ENCODE measurements around the gene ATP4A. TPM values are rescaled to one million over a fixed set of nuclear protein-coding genes. Genes with fewer than 3 reads are reported as not detected.

ATP4A gene
- total RNA-seq, 2 experiments from 2014 or later: not detected

DNA sequence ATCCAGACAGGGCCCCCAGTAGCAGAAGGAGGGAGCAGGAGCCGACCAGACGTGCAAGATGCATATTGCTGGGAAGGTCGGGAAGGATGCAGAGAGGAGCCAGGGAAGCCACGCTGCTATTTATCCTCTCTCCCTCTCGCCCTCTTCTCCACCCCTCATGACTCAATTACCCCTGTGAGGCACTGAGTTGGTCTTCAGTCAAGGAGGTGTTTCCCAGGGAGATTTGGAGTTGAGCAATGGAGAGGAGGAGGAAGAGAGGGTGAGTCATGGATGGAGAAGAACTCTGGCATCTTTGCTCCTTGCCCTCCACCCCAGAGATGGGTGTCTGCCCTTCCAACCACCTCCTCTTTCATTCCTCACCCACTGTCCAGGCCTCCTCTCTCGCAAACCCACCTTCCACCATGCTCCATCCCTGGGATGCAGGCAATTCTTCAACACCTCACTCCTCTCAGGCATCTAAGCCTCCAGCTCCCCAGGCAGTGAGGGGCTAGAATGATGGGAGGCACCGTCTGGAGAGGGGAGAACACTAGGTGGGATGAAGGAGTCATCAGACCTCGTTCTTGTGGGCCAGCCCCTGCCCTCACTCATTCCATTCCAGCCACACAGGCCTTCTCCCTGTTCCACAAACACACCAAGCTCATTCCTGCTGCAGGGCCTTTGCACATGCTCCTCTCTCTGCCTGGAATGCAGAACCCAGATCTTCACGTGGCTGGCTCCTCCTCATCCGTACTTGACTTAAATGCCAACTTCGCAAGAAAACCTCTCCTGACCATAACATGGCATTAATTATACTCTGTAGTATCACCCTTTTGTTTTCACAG is 35.0 kb downstream of the ATP4A start, which contains the start of gene SBSN:
Gene SBSN, minus strand, starts transcription at position 94 of the 821 bp plus-strand sequence. Its CDS starts 30 bp downstream, at position 64.
- intact Hi-C loops (cut with micrococcal nuclease): no loop called here
- Mint-ChIP-seq H3K9me3 (no peaks in the 10 kb centered on the region), H3K36me3 (ENCODE audit: low read depth) (no peaks in the 10 kb centered on the region), H3K4me1 (ENCODE audit: low read depth) (peaks cover 2% of the 10 kb centered on the region), H3K27me3 (ENCODE audit: low read depth) (peaks cover 14% of the 10 kb centered on the region), H3K27ac (no peak within 1 kb of the TSS), H3K4me3 (no peak within 1 kb of the TSS)
- CTCF ChIA-PET: no interaction called here
- DNase-seq: no peak

DNA sequence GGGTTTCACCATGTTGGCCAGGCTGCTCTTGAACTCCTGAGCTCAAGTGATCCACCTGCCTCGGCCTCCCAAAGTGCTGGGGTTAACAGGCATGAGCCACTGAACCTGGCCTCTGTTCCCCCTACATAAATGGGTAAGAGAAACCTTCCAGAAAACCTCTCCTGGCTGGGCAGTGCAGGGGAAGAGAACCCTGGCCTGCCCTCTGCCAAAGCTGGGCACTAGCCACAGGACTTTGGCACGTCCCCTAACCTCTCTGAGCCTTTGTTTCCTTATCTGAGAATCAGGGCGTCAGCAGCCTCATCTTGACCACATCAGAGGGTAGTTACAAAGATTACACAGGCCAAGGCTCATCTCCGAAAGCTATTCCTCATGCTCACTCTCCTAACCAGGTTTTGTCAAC is 37.6 kb downstream of the ATP4A start:
- Mint-ChIP-seq H3K36me3 (ENCODE audit: low read depth) (no peaks in the 10 kb centered on the region), H3K9me3 (no peaks in the 10 kb centered on the region), H3K4me1 (ENCODE audit: low read depth) (no peaks in the 10 kb centered on the region), H3K4me3 (no peak overlapping the region), H3K27ac (no peak overlapping the region), H3K27me3 (ENCODE audit: low read depth) (peaks cover 9% of the 10 kb centered on the region)
- intact Hi-C loops (cut with micrococcal nuclease): no loop called here
- CTCF ChIA-PET: interaction anchor here (2.0 kb wide), 1 partner anchor 16 kb away, joined by 9 read pairs; no protein-coding TSS in a partner anchor
- DNase-seq: no peak

DNA sequence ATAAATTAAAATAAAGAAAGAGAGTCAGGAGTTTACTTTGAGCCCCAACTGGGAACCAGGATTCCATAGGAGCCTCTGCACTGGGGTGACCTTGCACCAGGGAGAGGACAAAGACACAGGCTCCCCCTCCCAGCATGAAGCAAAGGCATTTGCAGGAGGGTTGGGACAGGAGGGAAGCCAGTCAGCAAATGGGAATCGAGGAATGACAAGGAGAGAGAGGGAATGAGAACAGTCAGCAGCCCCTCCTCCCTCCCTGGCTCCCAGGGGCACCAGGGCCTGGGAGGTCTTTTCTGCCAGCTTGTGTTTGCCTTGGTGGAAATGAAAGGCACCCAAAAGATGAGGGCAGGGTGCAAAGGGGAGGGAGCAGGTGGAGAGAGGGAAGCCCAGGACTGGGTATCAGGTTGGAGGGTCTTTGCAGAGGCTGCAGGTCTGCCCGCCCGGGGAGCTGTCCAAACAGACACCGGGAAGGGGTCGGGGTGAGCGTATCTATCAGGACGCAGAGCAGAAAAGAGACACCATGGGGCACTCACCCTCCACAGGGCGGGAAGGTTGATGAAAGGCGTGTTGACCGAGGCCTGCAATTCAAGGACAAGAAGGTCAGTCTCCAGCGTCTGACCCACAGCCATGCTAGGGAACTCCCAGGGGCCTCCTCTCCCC is 39.1 kb downstream of the ATP4A start:
- CTCF ChIA-PET: interaction anchor here (0.6 kb wide), 1 partner anchor 311 kb away, joined by 6 read pairs; no protein-coding TSS in a partner anchor
- H3K27me3 Mint-ChIP-seq (ENCODE audit: low read depth): peaks cover 6% of the 10 kb centered on the region
- H3K4me3 Mint-ChIP-seq: no peak overlapping the region
- intact Hi-C loops (cut with micrococcal nuclease): no loop called here
- no peak for DNase-seq
- no peaks in the 10 kb centered on the region for H3K4me1 Mint-ChIP-seq (ENCODE audit: low read depth)
- H3K9me3 Mint-ChIP-seq: no peaks in the 10 kb centered on the region
- no peaks in the 10 kb centered on the region for H3K36me3 Mint-ChIP-seq (ENCODE audit: low read depth)
- no peak overlapping the region for H3K27ac Mint-ChIP-seq

DNA sequence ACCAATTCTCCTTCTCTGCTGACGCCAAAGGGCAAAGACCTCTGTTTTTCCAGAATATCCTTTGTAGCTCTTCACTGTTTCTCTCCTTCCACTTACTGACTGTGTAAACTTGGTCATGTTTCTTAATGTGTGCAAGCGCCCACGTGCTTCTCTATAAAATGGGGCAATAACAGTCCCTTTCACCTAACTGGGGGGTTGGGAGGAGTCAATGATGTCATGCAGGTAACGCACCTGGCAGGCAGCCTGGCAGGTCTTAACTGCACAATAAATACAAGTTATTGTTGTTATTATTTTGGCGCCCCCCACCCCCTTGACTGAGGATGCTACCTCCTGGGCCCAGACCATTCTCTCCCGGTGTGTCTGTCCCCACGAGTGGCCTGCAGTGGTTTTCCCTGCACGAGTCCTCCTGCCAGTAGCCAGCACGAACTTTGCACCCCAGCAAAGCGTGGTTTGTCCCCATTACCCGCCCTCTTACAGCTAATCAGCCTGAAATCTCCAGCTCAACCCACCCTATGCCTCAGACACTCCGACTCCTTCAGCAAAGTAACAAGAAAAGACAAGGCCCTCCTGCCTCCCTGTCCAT is 40.6 kb downstream of the ATP4A start:
- intact Hi-C loops (cut with micrococcal nuclease): no loop called here
- Mint-ChIP-seq H3K9me3 (no peaks in the 10 kb centered on the region), H3K4me3 (no peak overlapping the region), H3K36me3 (ENCODE audit: low read depth) (no peaks in the 10 kb centered on the region), H3K27ac (no peak overlapping the region), H3K4me1 (ENCODE audit: low read depth) (no peaks in the 10 kb centered on the region), H3K27me3 (ENCODE audit: low read depth) (peaks cover 5% of the 10 kb centered on the region)
- DNase-seq: no peak
- CTCF ChIA-PET: no interaction called here

DNA sequence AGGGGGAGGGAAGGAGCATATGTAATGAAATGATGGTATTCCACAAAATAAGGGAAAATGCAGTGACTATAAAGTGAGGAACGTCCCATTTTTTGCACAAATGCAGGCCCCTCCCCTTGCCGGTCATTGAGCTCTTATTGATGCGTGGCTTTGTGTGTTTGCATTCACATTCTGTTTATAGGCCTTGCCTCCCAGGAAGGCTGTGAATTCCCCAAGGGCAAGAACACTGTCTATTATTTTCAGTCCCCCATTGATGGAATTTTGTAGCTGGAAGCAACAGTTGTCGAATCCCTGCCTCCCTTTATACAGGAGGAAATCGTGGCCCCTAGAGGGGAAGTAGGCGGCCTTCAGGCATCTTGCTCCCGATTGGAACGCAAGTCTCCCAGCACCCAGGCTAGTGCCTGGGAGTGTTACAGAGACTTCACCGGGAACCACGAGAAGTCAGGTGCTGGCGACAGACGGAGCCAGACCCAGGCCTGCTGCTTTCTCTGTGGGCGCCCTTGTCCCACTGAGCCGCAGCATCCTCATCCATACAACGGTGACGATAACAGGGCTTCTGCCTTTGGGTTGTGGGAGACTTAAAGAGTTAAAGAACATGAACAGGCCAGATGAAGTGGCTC is 42.2 kb downstream of the ATP4A start:
- no peak for DNase-seq
- Mint-ChIP-seq H3K4me3 (no peak overlapping the region), H3K27me3 (ENCODE audit: low read depth) (peaks cover 3% of the 10 kb centered on the region), H3K27ac (no peak overlapping the region), H3K36me3 (ENCODE audit: low read depth) (no peaks in the 10 kb centered on the region), H3K4me1 (ENCODE audit: low read depth) (no peaks in the 10 kb centered on the region), H3K9me3 (no peaks in the 10 kb centered on the region)
- intact Hi-C loops (cut with micrococcal nuclease): no loop called here
- CTCF ChIA-PET: interaction anchor here (0.6 to 1.6 kb wide), 2 partner anchors 11 to 425 kb away, joined by 3 to 5 read pairs; no protein-coding TSS in a partner anchor

DNA sequence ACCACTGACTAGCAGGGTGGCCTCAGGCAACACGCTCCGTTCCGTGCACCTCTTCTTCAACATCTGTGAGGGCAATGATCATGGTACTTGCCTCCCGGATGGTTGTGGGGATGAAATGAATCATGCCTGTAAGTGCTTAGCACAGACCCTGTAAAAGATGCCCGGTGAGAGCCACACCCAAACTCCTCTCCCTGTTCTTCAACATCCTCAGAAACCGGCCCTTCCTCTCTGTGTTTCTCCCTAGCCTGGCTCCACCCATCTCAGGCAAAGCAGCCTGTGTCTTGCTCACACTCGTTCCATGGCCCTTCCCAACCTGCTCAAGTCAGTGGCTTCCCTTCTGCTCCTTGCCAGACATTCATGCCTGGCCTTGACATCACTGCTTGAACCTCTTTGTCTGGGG is 44.2 kb downstream of the ATP4A start:
- no peak overlapping the region for H3K4me3 Mint-ChIP-seq
- no peaks in the 10 kb centered on the region for H3K27me3 Mint-ChIP-seq (ENCODE audit: low read depth)
- no peak overlapping the region for H3K27ac Mint-ChIP-seq
- H3K9me3 Mint-ChIP-seq: no peaks in the 10 kb centered on the region
- intact Hi-C loops (cut with micrococcal nuclease): no loop called here
- no peaks in the 10 kb centered on the region for H3K4me1 Mint-ChIP-seq (ENCODE audit: low read depth)
- CTCF ChIA-PET: no interaction called here
- H3K36me3 Mint-ChIP-seq (ENCODE audit: low read depth): no peaks in the 10 kb centered on the region
- DNase-seq: no peak

DNA sequence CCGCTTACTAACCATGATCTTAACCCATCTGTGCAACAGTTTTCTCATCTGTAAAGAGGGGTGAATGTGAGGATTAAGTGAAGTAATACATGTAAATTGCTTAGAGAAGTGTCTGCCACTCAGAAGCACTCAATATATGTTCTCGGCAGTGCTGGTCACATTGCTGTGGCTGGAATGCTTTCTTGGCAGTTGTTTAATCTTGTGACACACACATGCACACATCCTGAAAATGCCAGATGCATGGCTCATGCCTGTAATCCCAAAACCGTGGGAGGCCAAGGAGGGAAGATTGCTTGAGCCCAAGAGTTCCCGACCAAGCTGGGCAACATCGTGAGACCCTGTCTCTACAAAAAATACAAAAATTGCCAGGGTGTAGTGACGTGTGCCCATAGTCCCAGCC is 45.1 kb downstream of the ATP4A start:
- Mint-ChIP-seq H3K27me3 (ENCODE audit: low read depth) (peaks cover 4% of the 10 kb centered on the region), H3K36me3 (ENCODE audit: low read depth) (no peaks in the 10 kb centered on the region), H3K4me1 (ENCODE audit: low read depth) (no peaks in the 10 kb centered on the region), H3K27ac (no peak overlapping the region), H3K9me3 (no peaks in the 10 kb centered on the region), H3K4me3 (no peak overlapping the region)
- CTCF ChIA-PET: no interaction called here
- intact Hi-C loops (cut with micrococcal nuclease): no loop called here
- DNase-seq: no peak

DNA sequence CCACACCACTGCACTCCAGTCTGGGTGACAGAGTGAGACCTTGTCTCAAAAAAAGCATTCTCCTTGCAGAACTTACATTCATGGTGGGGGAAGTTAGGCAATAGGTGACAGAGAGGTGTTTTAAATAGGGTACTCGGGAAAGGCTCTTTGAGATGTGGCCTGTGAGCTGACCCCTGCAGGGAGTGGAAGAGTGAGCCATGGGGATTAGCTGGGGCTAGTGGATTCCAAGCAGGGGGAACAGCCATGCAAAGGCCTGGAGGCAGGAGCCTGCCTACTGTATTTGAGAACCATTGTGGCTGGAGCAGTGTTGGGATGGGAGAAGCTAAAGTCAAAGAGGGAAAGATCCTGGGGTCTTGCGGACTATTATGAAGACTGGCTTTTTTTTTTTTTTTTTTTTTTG is 46.1 kb downstream of the ATP4A start:
- no peak for DNase-seq
- CTCF ChIA-PET: interaction anchor here (0.8 to 1.0 kb wide), 2 partner anchors 75 to 117 kb away, joined by 3 read pairs; no protein-coding TSS in a partner anchor
- no peak overlapping the region for H3K4me3 Mint-ChIP-seq
- no peak overlapping the region for H3K27ac Mint-ChIP-seq
- peaks cover 4% of the 10 kb centered on the region for H3K27me3 Mint-ChIP-seq (ENCODE audit: low read depth)
- no peaks in the 10 kb centered on the region for H3K36me3 Mint-ChIP-seq (ENCODE audit: low read depth)
- intact Hi-C loops (cut with micrococcal nuclease): no loop called here
- no peaks in the 10 kb centered on the region for H3K4me1 Mint-ChIP-seq (ENCODE audit: low read depth)
- no peaks in the 10 kb centered on the region for H3K9me3 Mint-ChIP-seq

DNA sequence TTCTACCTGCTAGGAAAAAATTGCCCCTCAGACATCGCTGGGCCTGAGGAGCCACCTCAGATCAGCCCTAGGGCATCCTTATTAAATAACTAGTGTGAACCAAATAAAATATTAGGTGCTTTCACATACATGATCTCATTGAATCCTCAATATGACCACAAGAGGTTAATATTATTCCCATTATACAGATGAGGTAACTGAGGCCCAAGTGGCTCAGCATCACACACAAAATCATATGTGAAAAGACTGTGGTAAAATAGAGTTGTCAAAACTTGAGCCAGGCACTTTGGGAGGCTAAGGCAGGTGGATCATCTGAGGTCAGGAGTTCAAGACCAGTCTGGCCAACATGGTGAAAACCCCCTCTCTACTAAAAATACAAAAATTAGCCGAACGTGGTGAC is 47.1 kb downstream of the ATP4A start:
- Mint-ChIP-seq H3K4me3 (no peak overlapping the region), H3K4me1 (ENCODE audit: low read depth) (no peaks in the 10 kb centered on the region), H3K9me3 (no peaks in the 10 kb centered on the region), H3K27ac (no peak overlapping the region), H3K36me3 (ENCODE audit: low read depth) (no peaks in the 10 kb centered on the region), H3K27me3 (ENCODE audit: low read depth) (peaks cover 8% of the 10 kb centered on the region)
- CTCF ChIA-PET: no interaction called here
- intact Hi-C loops (cut with micrococcal nuclease): no loop called here
- DNase-seq: no peak

DNA sequence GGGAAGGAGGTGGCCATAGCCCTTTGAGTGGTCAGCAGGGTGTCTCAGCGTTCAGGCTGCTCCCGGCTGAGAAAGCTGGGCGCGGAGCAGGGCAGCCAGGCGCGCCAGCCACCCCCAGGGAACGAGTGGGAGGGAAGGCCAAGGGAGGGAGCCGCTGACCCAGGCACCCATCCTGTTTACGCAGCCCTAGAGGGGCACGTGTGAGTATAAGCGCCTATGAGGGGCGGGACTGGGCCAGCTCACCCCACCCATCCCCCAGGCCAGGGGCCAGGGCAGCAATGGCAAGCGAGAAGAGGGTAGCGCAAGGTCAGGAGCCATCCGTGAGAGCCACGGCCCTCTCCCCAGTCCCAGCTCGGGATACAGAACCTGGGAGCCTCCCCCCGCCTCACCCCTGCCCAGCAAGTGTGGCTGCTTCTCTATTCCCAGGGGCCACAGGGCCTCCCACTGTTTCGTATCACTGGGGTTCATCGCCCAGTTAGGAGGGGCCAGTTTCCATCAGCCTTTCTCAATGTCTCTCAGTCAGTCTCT is 49.1 kb downstream of the ATP4A start:
- H3K9me3 Mint-ChIP-seq: no peaks in the 10 kb centered on the region
- peaks cover 12% of the 10 kb centered on the region for H3K4me1 Mint-ChIP-seq (ENCODE audit: low read depth)
- CTCF ChIA-PET: interaction anchor here (0.7 to 1.6 kb wide), 4 partner anchors 19 to 77 kb away, joined by 3 to 6 read pairs (median 4); no protein-coding TSS in a partner anchor

DNA sequence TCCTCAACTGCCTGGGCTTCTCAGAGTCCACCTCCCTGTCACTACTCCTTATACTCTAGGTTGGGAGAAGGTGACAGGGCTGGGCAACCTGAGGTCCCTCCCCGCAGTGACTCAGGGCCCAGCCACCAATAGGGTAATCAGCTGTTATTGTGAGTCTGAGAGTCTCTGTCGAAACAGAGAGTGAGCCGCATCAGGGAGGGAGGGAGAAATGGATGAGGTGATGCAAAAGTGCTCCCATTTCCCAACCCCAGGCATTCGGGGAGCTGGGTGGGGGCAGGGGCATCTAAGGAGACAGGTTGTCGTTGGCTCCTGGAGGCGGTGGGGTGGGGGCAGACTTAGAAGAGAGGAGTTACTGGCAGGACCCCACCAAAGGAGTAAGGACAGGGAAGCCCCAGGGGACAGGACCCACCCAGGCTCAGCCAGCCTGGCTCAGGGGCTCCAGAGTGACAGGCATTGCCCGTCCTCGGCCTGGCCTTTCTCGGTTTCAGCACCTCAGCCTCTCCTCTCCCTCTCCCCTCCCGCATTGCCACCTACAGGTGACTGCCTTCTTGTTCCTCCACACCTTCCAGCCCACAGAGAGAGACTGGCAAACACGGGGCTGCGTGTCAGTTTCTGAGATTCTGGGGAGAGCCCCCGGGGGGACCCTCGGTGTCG is 49.7 kb downstream of the ATP4A start, which contains the start of gene DMKN:
Gene DMKN, minus strand, starts transcription at position 22 of the 654 bp plus-strand sequence. CDS start 174 bp downstream, outside the sequence.
- Mint-ChIP-seq H3K9me3 (no peaks in the 10 kb centered on the region), H3K36me3 (ENCODE audit: low read depth) (no peaks in the 10 kb centered on the region), H3K27ac (no peak within 1 kb of the TSS), H3K4me1 (ENCODE audit: low read depth) (peaks cover 15% of the 10 kb centered on the region), H3K4me3 (no peak within 1 kb of the TSS), H3K27me3 (ENCODE audit: low read depth) (peaks cover 24% of the 10 kb centered on the region)
- DNase-seq: no peak
- CTCF ChIA-PET: interaction anchor here (0.7 to 1.5 kb wide), 2 partner anchors 18 to 20 kb away, joined by 3 to 5 read pairs; no protein-coding TSS in a partner anchor
- intact Hi-C loops (cut with micrococcal nuclease): no loop called here

More for the DNA sequence above, 49.1 kb downstream of the ATP4A start:
- Mint-ChIP-seq H3K27ac (no peak overlapping the region), H3K36me3 (ENCODE audit: low read depth) (no peaks in the 10 kb centered on the region), H3K27me3 (ENCODE audit: low read depth) (peaks cover 22% of the 10 kb centered on the region), H3K4me3 (no peak overlapping the region)
- intact Hi-C loops (cut with micrococcal nuclease): no loop called here
- no peak for DNase-seq

Measured in activated naive CD4-positive, alpha-beta T cell treated with anti-CD3 and anti-CD28 coated beads for 36 hours (primary cell).